ENCODE measurements around the gene KPNA1.

KPNA1 gene

GRCh38 chr3:122514123-122515019, at the start of gene KPNA1:
TSS of gene KPNA1 (minus strand) at chr3:122514939. CDS start at chr3:122496565, 18,374 bp downstream.
- DNase-seq = peak; percentile 77

DNA sequence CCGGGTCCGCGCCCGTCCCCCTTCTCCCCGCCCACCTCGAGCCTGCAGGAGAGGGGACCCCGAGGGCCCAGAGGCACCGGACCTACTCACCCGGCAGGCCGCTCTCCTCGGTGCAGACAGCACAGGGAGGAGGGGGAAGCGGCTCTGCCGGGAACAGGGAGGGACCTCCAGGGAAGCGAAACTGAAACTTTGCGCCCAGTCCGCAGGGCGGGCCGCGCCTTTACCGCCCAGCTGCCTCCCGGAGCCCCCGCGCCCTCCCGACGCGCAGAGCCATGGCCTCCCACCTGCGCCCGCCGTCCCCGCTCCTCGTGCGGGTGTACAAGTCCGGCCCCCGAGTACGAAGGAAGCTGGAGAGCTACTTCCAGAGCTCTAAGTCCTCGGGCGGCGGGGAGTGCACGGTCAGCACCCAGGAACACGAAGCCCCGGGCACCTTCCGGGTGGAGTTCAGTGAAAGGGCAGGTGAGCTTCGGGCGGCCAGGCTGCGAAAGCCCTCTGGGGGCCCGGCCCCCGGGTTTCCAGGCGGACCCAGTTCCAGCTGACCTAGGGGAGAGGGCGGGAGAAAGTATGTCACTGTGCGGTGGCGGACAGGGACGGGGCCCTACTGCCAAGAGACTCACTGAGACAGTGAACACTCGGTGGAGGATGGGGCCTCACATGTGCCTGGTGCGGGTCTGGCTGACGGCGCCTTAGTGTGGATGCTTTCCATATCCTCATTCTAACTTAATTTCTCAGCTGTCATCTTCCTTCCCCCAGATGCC, 49.6 kb upstream of the KPNA1 start, which contains the start of the genes DTX3L and PARP9:
TSS of gene DTX3L (plus strand) at position 184 of the 758 bp plus-strand sequence. CDS start at position 273, 89 bp downstream.
TSS of gene PARP9 (minus strand) at position 146 of the 758 bp plus-strand sequence. CDS start 4,680 bp downstream, outside the sequence.
- DNase-seq = peak; percentile 88

- no peak for DNase-seq
Observed at GRCh38 chr3:122563717-122564025, 48.9 kb upstream of the KPNA1 start.

- no peak for DNase-seq
Observed at GRCh38 chr3:122562923-122563716, 48.4 kb upstream of the KPNA1 start.

GRCh38 chr3:122560680-122561079, 45.9 kb upstream of the KPNA1 start:
- DNase-seq = peak; percentile 57

GRCh38 chr3:122559906-122560305, 45.2 kb upstream of the KPNA1 start:
- no peak for DNase-seq

DNA sequence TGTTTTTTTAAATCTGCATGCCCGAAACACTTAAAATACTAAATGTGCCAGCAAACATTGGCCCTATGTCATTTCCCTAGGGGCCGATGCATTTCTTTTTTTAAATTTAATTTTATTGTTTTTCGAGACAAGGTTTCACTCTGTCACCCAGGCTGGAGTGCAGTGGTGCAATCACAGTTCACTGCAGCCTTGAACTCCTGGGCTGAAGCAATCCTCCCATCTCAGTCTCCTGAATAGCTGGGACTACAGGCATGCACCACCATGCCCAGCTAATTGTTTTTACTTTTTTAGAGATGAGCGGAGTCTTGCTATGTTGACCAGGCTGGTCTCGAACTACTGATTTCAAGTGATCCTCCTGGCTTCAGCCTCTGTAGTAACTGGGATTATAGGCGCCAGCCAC, 43.9 kb upstream of the KPNA1 start:
- DNase-seq = no peak

- no peak for DNase-seq
Observed at GRCh38 chr3:122557356-122557755, 42.6 kb upstream of the KPNA1 start.

- DNase-seq = no peak
Observed at GRCh38 chr3:122555275-122556071, 40.7 kb upstream of the KPNA1 start.

DNA sequence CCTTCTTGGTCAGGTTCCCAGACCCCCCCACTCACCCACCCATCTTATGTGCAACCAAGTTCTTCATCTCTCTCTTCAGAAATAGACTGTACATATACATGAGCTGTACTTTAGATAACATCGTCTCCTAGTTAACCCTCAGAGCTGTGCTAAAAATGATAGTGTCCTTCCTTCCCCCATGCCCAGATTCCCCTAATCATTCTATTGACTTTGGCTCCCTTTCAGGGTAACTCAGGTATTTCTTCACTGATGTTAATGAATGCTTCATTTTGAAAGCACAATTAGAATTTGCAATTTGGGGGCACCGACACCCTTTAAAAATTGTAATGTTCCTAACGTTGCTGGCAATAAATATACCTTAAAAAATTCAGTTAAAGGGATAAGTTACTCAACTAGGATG, 38.4 kb upstream of the KPNA1 start:
- no peak for DNase-seq

GRCh38 chr3:122548619-122549018, 33.9 kb upstream of the KPNA1 start:
- DNase-seq = no peak

GRCh38 chr3:122548076-122548475, 33.3 kb upstream of the KPNA1 start:
- no peak for DNase-seq

DNA sequence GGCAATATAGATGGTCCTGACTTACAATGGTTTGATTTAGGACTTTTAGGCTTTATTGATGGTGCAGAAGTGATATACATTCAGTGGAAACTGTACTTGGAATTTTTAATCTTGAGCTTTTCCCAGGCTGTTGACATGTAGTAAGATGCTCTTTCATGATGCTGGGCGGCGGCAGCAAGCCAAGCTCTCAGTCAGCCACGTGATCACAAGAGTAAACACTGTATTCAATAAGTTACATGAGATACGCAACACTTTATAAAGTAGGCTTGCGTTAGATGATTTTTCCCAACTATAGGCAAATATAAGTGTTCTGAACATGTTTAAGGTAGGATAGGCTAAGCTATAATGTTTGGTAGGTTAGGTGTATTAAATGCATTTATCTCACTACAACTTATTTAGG, 31.4 kb upstream of the KPNA1 start:
- DNase-seq = no peak

GRCh38 chr3:122538956-122539490, 24.3 kb upstream of the KPNA1 start:
- DNase-seq = no peak

DNA sequence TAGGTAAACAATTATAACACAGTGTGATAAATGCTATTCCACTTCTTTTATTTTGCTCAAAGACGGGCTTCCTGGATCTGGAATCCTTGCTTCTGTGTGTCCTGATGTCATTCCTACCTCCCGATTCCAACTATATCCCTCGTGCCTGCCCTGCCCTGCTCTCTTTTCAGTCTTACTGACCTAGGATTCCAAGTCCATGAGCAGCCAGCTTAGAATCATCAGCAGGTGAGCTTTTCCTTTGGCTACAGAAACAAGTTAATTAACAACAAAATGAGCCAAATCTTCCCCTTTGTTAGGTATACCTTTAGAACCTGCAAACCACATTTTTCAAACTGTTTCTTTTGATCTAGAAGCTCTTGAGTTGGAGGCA, 21.9 kb upstream of the KPNA1 start:
- DNase-seq = no peak

DNA sequence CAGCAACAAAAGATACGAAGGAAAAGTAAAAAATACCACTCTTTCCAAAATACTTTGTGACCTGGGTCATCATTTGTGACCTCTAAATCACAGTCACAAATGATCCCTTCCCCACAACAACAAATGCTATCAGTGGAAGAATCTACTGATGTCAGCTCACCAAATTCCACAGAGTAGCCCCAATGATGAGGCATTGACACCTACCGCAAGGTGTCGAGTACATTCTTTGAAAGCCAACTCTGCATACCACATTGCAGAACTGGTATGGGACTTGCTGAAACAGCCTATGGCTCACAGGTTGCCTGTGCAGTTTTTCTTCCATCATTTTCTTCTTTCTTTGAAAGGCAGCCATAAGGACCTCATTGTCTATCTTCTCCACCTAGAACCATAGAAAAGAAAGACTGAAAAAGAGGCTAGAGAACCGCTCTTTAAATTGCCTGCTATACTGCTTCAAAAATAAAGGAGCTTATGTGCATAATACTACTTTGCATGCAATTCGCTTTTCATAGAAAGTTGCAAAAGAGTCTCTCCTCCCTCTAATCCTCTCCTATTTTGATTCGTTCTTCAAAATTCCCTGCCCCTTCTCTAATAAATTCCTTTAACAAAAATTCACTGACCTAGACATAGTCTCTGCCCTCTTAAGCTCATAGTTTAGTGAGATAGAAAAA, 21.4 kb upstream of the KPNA1 start:
- no peak for DNase-seq

GRCh38 chr3:122533931-122534334, 19.2 kb upstream of the KPNA1 start:
- no peak for DNase-seq

DNA sequence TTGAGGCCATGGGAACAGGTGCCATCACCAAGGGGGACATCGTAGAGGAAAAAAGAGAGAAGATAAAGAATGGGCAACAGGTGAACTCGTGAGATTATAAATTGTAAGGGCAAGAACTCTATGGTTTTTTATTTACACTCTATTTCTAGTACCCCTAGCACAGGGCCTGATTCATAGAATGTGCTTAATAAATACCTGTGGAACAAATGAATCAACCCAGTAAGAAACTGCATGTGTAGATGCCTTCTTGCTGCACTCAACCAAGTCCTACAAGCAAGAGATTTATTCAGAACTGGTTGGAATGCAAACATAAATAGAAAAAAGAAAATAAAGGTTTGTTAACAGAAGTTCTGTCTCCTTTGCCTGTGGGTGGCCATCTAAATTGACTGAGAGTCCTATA, 18.7 kb upstream of the KPNA1 start:
- DNase-seq = no peak

- no peak for DNase-seq
Observed at GRCh38 chr3:122530164-122530563, 15.4 kb upstream of the KPNA1 start.

- no peak for DNase-seq
Observed at GRCh38 chr3:122523317-122523716, 8.6 kb upstream of the KPNA1 start.

DNA sequence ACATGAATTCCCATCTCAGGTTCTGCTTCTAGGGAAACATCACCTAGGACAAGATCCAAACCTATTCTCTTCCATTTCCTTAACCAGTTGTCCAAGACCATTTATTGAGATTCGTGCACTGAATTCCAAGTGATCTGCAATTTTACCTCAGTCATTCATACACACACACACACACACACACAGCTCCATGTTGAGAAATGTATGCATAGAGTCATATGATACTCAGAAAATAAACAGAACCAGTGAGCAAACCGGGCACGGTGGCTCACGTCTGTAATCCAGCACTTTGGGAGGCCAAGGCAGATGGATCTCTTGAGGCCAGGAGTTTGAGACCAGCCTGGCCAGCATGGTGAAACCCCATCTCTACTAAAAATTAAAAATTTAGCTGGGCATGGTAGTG, 6.1 kb upstream of the KPNA1 start:
- no peak for DNase-seq

Data from activated T-cell treated with anti-CD3 and anti-CD28 coated beads for 4 hours (primary cell).